NCI-H146 treated with DMSO at 0.1 percent for 48 hours (cell line): Measurements from ENCODE around the gene PTPN9.
"Not testable (repeated sequence)": the region's sequence is repeated elsewhere in the genome, so short reads cannot be mapped to it uniquely, and the experiment has no call there.

Source experiments
- DNase-seq: peaks from one replicate; lab custom pipeline; 2025; ENCODE audit not compliant: unreplicated experiment; lab: John Stamatoyannopoulos, UW

Gene PTPN9

DNA sequence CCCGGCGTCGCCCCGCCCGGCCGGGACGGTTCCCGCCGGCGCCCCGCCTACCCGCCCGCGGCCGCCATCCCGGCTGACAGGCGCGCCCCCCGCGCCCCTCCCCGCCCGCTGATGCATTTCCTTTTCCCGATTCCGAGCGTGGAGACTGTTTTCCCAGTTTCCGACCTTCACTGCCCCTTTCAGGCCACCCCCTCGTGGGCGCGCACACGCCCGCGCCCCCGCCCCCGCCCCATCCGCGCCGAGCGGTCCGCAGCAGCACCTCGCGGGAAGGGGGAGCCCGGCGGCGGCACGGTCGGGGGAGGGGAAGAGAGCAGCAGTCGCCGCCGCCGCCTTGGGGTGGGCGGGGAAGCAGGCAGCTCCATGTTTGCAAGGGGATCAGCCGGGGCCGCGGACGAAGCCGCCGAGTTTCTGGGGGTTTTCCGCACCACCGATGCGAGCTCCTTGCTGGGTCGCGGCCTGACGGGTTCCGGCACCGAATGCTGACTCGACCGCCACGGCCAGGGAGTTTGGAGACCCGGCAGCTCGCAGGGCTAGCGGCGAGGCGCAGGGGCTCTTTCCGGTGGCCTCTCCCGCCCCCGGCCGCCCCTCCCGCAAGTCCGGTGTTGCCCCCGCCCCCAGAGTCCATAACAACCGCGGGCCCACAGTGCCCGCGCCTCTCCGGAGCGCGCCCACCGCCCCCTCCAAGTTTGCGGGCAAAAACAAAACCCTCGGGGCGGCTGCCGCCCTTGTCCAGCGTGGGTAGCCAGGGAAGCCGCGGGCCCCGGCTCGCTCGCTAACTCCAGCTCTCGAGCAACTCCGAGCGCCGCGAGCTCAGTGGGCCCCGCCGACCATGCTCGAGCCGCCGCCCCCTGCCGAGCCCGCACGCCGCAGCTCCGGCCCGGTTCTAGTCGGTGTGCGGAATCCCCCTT, 124.4 kb downstream of the PTPN9 start:
- peak; percentile 7 for DNase-seq

DNA sequence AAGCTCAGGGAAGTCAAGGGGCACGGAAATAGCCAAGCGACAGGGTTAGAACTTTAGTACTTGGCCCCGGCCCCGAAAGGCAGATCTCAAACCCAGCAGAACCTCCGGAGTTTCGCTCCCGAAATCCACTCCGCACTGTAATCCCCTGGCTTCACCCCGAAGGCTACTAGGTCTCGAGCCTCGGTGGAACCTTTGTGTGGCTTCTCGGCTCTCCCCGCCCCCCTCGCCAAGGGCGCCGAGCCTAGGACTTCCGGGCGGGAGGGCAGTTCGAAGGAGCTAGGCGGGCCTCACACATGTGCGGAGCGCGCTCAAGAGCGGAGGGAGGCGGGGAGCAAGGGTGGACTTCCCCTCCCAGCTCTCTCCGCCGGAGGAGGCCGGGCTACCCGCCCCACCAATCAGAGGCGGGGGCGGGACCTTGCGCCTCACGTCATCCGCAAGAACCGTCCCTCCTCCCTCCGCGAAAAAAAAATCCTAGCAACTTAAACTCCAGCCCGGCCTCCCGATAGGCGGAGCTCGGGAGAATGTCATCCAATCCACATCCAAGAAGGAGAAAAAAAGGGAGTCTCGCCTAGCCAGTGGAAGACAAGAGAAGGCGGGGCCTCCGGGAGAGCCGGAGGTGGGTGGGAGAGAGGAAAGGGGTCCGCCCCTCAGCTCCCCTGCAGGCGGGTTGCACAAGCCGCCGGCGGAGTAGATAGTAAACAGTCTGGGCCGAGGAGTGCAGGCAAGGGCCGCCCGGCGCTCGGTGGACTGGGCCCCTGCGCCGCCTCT, 125.2 kb downstream of the PTPN9 start:
- peak; percentile 96 for DNase-seq

- peak; percentile 24 for DNase-seq
These were observed 126.0 kb downstream of the PTPN9 start for GRCh38 chr15:75452865-75453702.

DNA sequence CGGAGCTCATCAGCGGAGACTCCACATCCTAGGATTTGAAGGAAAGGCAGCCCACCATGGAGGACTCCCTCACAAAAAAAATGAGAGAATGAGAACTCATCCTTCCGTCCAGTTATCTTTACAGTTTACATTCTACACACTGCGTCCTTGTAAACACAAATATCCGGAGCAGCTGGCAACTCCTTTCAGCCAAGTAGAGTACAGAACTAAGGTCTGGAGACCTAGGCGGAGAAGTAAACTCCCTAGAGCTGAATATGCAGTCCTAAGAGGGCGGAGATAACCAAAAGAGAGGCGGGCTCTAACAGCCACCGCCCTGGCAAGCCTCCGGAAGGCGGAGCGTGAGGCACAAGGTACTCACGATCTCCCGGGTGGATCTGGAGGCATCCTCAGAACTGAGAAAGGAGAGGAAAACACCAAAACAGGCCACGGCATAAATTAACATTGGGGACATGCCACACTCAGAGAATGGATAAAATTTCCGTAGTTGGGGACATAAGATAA, 126.7 kb downstream of the PTPN9 start:
- peak; percentile 50 for DNase-seq

- DNase-seq: peak; percentile 96
These were observed 127.3 kb downstream of the PTPN9 start, which contains the start of gene SIN3A for GRCh38 chr15:75451674-75452363. TSS of gene SIN3A (minus strand) at chr15:75451690. CDS start at chr15:75430375, 21,315 bp downstream.

DNA sequence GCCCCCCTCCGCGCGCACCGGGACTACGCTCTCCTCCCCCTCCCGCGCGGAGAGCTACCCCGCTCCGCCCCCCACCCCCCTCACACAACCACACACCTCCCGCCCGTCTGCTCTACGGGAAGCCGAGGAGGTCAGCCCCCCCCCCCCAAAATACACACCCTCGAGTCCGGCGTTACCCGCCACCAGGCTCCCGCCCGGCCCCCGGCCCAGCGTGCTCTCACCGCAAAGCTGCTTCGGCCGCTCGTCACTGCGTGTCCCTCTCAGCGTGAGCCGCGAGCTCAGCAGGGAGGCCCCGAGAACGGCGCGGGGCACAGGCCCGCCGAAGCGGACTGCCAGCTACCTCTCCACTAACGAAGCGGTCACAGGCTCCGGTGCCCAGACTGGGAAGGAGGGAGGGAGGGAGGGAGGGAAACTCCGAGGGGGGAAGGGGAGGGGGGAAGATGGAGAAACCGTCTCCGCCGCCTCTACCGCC, 127.9 kb downstream of the PTPN9 start:
- no peak for DNase-seq

DNA sequence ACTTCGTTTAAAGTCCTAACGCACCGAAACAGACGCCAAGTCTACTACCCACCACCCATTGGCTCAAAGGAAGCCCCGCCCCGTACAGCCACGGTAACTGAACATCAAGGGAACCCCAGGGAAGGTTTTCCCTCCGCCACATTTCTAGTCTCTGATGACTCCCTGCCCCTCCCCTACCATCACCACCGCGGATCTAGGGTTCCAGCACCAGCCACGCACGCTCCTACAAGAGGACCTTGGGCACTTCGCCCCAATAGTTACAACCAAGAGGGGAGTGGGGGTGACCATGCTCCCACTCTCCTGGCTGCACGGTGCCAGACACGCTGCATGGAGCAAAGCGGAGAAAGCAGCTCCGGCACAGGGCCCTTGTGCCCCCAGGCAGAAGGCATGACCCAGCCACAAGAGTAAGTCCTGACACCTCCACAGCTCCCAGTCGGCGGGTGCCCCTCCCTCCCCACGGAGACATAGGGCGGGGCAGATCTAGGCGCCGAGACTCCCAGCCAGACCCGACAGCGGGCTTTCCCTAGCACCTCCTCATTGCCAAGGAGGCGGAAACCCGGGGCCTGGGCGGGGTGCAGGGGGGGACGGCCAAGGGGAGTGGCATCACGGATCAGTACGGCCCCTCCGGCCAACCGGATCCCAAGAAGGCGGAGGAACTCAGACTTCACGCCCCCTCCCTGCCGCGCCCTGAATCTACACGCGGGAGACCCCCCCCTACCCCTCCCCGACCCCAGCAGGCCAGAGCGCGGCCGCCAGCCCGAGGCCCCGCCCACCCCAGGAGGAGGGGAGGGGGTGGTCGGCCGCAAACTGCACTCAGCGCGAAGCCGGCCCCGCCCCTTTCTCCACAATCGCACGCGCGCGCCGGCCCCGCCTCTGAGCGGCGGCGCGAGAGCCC, 128.6 kb downstream of the PTPN9 start:
- DNase-seq: peak; percentile 85

DNA sequence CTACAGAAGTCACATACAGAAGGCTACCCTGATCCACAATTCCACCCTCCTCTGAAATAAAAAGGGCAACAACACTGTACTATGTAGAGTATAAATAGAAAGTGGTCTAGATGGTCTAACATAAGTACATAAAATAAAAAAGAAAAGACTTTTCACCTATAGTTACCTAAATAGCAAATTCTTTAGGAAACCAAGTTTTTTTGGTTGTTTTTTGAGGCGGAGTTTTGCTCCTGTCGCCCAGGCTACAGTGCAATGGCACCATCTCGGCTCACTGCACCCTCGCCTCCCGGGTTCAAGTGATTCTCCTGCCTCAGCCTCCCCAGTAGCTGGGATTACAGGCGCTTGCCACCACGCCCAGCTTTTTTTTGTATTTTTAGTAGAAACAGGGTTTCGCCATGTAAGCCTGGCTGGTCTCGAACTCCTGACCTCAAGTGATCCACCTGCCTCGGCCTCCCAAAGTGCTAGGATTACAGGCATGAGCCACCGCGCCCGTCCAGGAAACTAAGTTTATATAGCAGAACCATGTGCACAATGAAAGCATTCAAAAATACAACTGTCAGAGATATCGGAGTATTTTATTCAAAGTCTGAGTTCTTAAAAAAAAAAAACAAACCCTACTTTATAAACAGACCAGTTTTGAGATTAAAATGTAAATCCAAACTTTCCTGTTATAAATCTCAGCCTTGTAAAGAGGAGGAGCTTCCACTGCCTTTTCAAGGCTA, 129.4 kb downstream of the PTPN9 start:
- DNase-seq: no peak

DNA sequence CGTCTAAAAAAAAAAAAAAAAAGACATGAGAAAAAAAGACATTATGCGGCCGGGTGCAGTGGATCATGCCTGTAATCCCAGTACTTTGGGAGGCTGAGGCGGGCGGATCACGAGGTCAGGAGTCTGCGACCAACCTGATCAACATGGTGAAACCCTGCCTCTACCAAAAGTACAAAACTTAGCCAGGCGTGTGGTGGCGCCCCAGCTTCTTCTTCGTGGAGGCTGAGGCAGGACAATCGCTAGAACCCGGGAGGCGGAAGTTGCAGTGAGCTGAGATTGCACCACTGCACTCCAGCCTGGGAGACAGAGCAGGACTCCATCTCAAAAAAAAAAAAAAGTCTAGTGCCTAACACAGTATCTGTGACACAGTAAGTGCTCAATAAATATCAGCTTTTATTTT, 130.9 kb downstream of the PTPN9 start:
- DNase-seq: not testable (repeated sequence)

DNA sequence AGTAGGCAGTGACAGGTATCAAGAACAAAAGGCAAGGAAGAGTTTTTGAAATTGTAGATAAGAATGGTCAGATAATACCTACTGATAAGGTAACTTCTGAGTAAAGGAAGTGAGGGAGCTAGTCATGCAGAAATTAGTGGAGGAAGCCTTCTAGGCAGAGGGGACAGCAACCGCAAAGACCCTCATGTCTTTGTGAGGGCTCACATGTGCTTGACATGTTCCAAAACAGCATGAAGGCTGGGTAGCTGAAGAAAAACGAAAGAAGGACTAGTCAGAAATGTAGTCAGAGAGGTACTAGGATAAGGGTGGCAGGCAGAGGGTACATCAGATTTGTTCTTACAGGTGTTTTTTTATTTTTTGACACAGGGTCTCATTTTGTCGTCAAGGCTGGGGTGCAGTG, 133.0 kb downstream of the PTPN9 start:
- no peak for DNase-seq

- DNase-seq: not testable (repeated sequence)
These were observed 133.8 kb downstream of the PTPN9 start for GRCh38 chr15:75445324-75445723.

- DNase-seq: not testable (repeated sequence)
These were observed 135.1 kb downstream of the PTPN9 start for GRCh38 chr15:75443972-75444453.

- DNase-seq: no peak
These were observed 141.4 kb downstream of the PTPN9 start for GRCh38 chr15:75437721-75438120.

DNA sequence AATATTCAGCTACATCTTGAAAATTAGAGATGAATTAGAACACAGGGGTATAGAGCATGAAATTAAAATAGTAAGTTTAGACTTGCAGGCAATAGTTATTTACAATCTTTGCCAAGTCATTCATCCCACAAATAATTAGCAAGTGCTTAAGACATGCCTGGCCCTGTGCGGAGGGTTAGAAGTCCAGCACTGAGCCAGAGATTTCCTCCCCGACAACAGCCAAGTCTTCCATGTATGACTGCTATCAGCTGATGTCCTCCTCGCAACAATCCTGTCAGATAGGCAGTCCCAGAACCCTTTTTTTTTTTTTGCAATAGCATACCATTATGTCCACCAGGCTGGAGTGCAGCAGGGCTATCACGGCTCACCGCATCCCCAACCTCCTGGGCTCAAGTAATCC, 142.2 kb downstream of the PTPN9 start:
- no peak for DNase-seq

DNA sequence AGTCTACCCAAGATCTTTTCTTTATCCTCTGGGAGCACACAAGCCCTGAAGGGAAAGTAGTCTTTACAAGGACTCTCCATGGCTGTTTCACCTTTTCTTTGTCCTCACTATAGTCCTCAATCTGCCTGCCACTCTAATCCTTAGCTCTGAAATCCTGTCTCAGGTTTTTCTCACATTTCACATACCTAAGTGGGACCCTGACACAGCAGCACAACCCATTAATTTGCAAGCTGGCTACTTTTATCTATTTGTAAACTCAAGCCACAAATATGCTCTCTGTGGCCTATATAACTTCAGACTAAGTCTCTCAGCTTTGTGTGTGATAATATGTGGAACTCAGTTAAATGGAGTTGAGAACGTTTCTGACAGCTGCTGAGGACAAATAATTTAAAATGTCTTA, 147.4 kb downstream of the PTPN9 start:
- no peak for DNase-seq

- DNase-seq: no peak
These were observed 147.8 kb downstream of the PTPN9 start for GRCh38 chr15:75431270-75431669.

- no peak for DNase-seq
These were observed 148.9 kb downstream of the PTPN9 start for GRCh38 chr15:75430259-75430658.

DNA sequence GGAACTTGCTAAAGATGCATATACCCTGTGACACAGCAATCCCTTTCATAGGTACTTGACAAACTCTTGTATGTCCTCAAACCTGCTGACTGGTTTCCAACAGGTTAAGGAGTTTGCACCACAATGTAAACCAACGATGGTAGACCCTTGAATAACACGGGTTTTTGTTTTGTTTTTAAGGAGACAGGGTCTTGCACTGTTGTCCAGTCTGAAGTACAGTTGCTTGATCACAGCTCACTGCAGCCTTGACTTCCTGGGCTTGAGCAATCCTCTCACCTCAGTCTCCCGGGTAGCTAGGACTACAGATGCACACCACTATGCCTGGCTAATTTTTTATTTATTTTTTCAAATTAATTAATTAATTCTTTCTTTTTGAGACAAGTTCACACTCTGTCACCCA, 151.0 kb downstream of the PTPN9 start:
- DNase-seq: no peak
